ENCODE data around the gene TSNAX. TPM values are rescaled to one million over a fixed set of nuclear protein-coding genes. Genes with fewer than 3 reads are reported as not detected.

Gene TSNAX
- total RNA-seq, 1 donor, result 44.5 TPM

DNA sequence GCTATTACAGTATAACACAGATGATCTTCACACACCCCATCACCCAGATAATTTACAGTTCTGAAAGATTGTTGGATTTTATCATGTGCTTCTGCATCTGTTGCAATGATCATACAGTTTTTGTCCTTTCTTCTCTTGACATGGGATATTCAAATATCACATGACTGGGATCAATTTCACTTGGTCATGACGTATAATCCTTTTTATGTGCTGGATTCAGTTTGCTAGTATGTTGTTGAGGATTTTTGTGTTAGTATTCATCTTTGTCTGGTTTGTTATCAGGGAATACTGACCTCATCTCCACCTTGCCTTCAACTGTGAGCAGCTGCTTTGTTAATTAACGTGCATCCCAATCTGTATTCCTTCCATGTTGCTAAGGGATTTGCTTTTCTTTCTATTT, 53.4 kb downstream of the TSNAX start:
- Histone ChIP-seq H2AFZ (ENCODE audit: low read length) (no peak overlapping the region), H3K4me2 (ENCODE audit: insufficient read depth, low read length) (no peak overlapping the region), H3K36me3 (ENCODE audit: insufficient read depth, low read length) (no peaks in the 10 kb centered on the region), H3K9me3 (ENCODE audit: low read depth, low read length) (no peaks in the 10 kb centered on the region), H3K4me1 (ENCODE audit: insufficient read depth, low read length) (peaks cover 3% of the 10 kb centered on the region), H3K4me3 (ENCODE audit: insufficient read depth, low read length) (no peak overlapping the region), H4K20me1 (ENCODE audit: insufficient read depth, low read length) (no peaks in the 10 kb centered on the region), H3K79me2 (ENCODE audit: insufficient read depth, low read length) (no peaks in the 10 kb centered on the region), H3K27ac (ENCODE audit: low read depth, low read length) (no peak overlapping the region), H3K27me3 (ENCODE audit: insufficient read depth, low read length) (no peaks in the 10 kb centered on the region)
- TF ChIP-seq CTCF (IDR thresholded peaks at IDR 0.05; ENCODE audit: extremely low read depth, low read depth, low read length), result no peak
- no peak for DNase-seq (ENCODE audit: insufficient read length, low spot score, missing footprints)

DNA sequence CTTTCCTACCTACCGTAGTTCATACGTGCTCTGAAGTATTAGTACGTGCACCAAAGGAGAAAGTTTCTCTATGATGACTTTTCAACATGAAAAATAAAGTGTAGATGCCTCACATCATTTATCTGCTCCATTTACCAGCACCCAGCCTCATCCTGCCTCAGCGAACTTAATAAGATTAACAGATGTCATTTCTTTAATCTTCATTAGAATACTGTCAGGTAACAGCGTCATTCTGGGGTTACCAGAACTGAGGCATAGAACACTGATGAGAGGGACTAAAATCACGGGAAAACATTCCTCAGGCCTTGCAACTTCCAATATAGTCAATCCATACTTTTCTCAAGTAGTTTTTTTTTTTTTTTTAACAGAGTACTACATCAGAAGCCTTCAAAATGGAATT, 54.9 kb downstream of the TSNAX start:
- no peak overlapping the region for H3K4me3 ChIP-seq (ENCODE audit: insufficient read depth, low read length)
- H4K20me1 ChIP-seq (ENCODE audit: insufficient read depth, low read length), result no peaks in the 10 kb centered on the region
- no peaks in the 10 kb centered on the region for H3K36me3 ChIP-seq (ENCODE audit: insufficient read depth, low read length)
- no peak for TF ChIP-seq CTCF (IDR thresholded peaks at IDR 0.05; ENCODE audit: extremely low read depth, low read depth, low read length)
- no peak overlapping the region for H3K27ac ChIP-seq (ENCODE audit: low read depth, low read length)
- H3K9me3 ChIP-seq (ENCODE audit: low read depth, low read length), result no peaks in the 10 kb centered on the region
- H2AFZ ChIP-seq (ENCODE audit: low read length), result no peak overlapping the region
- H3K4me2 ChIP-seq (ENCODE audit: insufficient read depth, low read length), result no peak overlapping the region
- H3K27me3 ChIP-seq (ENCODE audit: insufficient read depth, low read length), result no peaks in the 10 kb centered on the region
- no peak for DNase-seq (ENCODE audit: insufficient read length, low spot score, missing footprints)
- no peaks in the 10 kb centered on the region for H3K79me2 ChIP-seq (ENCODE audit: insufficient read depth, low read length)
- peaks cover 3% of the 10 kb centered on the region for H3K4me1 ChIP-seq (ENCODE audit: insufficient read depth, low read length)

DNA sequence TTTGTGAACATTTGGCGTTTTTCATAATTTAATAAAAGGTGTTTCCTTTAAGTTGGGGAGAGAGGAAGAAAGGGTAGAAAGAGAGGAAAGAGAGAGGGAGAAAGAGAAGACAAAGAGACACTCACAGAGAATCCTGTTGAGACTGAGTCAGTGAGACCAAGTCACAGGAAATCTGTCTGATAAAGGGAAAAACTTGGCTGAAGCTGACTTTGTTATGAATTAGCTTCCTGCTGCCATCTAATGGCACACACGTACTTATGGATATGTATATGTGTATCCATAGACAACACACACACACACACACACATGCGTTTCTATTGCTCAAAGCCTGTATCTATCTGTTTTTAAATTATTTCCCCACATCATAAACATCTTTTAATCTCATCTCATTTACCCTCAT, 55.6 kb downstream of the TSNAX start:
- peaks cover 3% of the 10 kb centered on the region for H3K4me1 ChIP-seq (ENCODE audit: insufficient read depth, low read length)
- H3K4me2 ChIP-seq (ENCODE audit: insufficient read depth, low read length), result no peak overlapping the region
- H3K4me3 ChIP-seq (ENCODE audit: insufficient read depth, low read length), result no peak overlapping the region
- no peaks in the 10 kb centered on the region for H3K79me2 ChIP-seq (ENCODE audit: insufficient read depth, low read length)
- H3K27me3 ChIP-seq (ENCODE audit: insufficient read depth, low read length), result no peaks in the 10 kb centered on the region
- no peaks in the 10 kb centered on the region for H4K20me1 ChIP-seq (ENCODE audit: insufficient read depth, low read length)
- no peaks in the 10 kb centered on the region for H3K9me3 ChIP-seq (ENCODE audit: low read depth, low read length)
- no peaks in the 10 kb centered on the region for H3K36me3 ChIP-seq (ENCODE audit: insufficient read depth, low read length)
- H2AFZ ChIP-seq (ENCODE audit: low read length), result no peak overlapping the region
- peak; percentile 39 for TF ChIP-seq CTCF (IDR thresholded peaks at IDR 0.05; ENCODE audit: extremely low read depth, low read depth, low read length)
- H3K27ac ChIP-seq (ENCODE audit: low read depth, low read length), result no peak overlapping the region
- peak; percentile 82 for DNase-seq (ENCODE audit: insufficient read length, low spot score, missing footprints)

- Histone ChIP-seq H3K36me3 (ENCODE audit: insufficient read depth, low read length) (no peaks in the 10 kb centered on the region), H3K4me2 (ENCODE audit: insufficient read depth, low read length) (no peak overlapping the region), H3K9me3 (ENCODE audit: low read depth, low read length) (no peaks in the 10 kb centered on the region), H4K20me1 (ENCODE audit: insufficient read depth, low read length) (no peaks in the 10 kb centered on the region), H3K4me3 (ENCODE audit: insufficient read depth, low read length) (no peak overlapping the region), H2AFZ (ENCODE audit: low read length) (no peak overlapping the region), H3K4me1 (ENCODE audit: insufficient read depth, low read length) (peaks cover 3% of the 10 kb centered on the region), H3K27ac (ENCODE audit: low read depth, low read length) (no peak overlapping the region), H3K79me2 (ENCODE audit: insufficient read depth, low read length) (no peaks in the 10 kb centered on the region), H3K27me3 (ENCODE audit: insufficient read depth, low read length) (no peaks in the 10 kb centered on the region)
- no peak for TF ChIP-seq CTCF (IDR thresholded peaks at IDR 0.05; ENCODE audit: extremely low read depth, low read depth, low read length)
- no peak for DNase-seq (ENCODE audit: insufficient read length, low spot score, missing footprints)
Measured at GRCh38 chr1:231584921-231585320, 56.5 kb downstream of the TSNAX start.
